Type B pancreatic cell (in vitro differentiated cells): Measurements from ENCODE around the gene HCFC1. TPM values are rescaled to one million over a fixed set of nuclear protein-coding genes. Genes with fewer than 3 reads are reported as not detected.

Source experiments
- DNase-seq: peaks from one replicate; pipeline ENCODE4 v3.0.0; 2021; ENCODE audit warnings: mixed read lengths; ENCODE audit not compliant: unreplicated experiment; ENCODE audit errors: extremely low spot score
- H3K27ac Mint-ChIP-seq: 2 replicates; pipeline ENCODE4 v1.8.0; 2021; ENCODE audit warnings: mild to moderate bottlenecking, mixed read lengths
- H3K27me3 Mint-ChIP-seq: 2 replicates; pipeline ENCODE4 v1.8.0; 2021; ENCODE audit warnings: mixed read lengths
- H3K36me3 Mint-ChIP-seq: 2 replicates; pipeline ENCODE4 v1.8.0; 2021; ENCODE audit warnings: mixed read lengths
- H3K4me1 Mint-ChIP-seq: one replicate; pipeline ENCODE4 v1.8.0; 2021; ENCODE audit warnings: mixed read lengths; ENCODE audit not compliant: unreplicated experiment
- H3K4me3 Mint-ChIP-seq: 2 replicates; pipeline ENCODE4 v1.8.0; 2021; ENCODE audit warnings: mild to moderate bottlenecking, mixed read lengths
- H3K9me3 Mint-ChIP-seq: 2 replicates; pipeline ENCODE4 v1.8.0; 2021; ENCODE audit warnings: mixed read lengths
- total RNA-seq: library from RNA; stranded (reverse); gene quantifications from 2 replicates; pipeline ENCODE4 v1.2.1, GENCODE V29; 2021; ENCODE audit warnings: low replicate concordance
- TF ChIP-seq, protein P1 (sequence below): fragments of 200-600 bp; sonication (generic); conservative IDR thresholded peaks from 2 replicates; pipeline ENCODE4 v1.5.0; 2021; ENCODE audit warnings: antibody characterized with exemption, mild to moderate bottlenecking

The HCFC1 gene
- total RNA-seq, 1 donor from 2014 or later = 98.0 TPM

DNA sequence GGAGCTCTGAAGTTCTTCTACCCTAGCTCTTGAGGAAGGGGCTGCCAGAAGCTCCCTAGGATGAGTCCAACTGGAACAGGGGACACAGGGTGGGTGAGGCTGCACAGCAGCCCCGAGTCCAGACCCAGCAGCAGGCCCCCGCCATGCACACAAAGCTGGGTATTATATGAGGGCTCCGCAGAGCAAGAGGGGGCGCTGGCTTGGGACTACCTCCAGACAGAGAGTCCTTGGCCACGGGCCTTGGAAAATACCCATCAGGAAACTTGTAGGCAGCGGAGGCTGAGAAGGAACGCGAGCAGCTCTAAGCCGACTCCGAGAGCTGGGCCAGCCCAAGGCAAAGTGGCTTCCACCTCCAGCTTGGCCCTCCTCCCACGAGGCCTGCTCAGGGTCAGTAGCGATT is 8.1 kb downstream of the HCFC1 start:
- DNase-seq = no peak
- peaks cover 27% of the 10 kb centered on the region for H3K4me1 Mint-ChIP-seq
- no peak overlapping the region for H3K27ac Mint-ChIP-seq
- H3K9me3 Mint-ChIP-seq = no peaks in the 10 kb centered on the region
- TF ChIP-seq, protein P1, sequence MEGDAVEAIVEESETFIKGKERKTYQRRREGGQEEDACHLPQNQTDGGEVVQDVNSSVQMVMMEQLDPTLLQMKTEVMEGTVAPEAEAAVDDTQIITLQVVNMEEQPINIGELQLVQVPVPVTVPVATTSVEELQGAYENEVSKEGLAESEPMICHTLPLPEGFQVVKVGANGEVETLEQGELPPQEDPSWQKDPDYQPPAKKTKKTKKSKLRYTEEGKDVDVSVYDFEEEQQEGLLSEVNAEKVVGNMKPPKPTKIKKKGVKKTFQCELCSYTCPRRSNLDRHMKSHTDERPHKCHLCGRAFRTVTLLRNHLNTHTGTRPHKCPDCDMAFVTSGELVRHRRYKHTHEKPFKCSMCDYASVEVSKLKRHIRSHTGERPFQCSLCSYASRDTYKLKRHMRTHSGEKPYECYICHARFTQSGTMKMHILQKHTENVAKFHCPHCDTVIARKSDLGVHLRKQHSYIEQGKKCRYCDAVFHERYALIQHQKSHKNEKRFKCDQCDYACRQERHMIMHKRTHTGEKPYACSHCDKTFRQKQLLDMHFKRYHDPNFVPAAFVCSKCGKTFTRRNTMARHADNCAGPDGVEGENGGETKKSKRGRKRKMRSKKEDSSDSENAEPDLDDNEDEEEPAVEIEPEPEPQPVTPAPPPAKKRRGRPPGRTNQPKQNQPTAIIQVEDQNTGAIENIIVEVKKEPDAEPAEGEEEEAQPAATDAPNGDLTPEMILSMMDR = no peak
- H3K27me3 Mint-ChIP-seq = no peaks in the 10 kb centered on the region
- H3K36me3 Mint-ChIP-seq = peaks cover 15% of the 10 kb centered on the region
- H3K4me3 Mint-ChIP-seq = no peak overlapping the region

DNA sequence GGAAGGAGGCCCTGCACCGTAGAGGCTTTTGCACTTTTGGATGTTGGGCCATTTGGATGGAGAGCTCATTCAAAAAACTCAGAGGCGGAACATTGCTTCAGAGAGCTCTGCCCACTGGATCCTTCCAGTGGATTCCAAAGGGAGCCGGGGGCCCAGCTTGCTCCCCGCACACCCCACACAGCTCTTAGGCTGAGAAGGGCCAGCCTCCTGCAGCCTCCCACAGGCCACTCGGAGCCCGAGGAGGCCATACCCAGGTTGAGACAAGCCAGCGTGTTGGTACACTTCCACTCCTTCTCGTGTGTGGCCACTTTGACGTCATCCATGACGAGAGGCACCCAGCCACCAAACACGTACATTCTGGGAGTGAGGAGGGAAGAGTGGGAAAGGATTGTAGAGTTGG is 10.3 kb downstream of the HCFC1 start:
- TF ChIP-seq, protein P1 = no peak
- Mint-ChIP-seq H3K36me3 (peaks cover 7% of the 10 kb centered on the region), H3K9me3 (no peaks in the 10 kb centered on the region), H3K4me1 (peaks cover 5% of the 10 kb centered on the region), H3K4me3 (no peak overlapping the region), H3K27me3 (no peaks in the 10 kb centered on the region), H3K27ac (no peak overlapping the region)
- DNase-seq = no peak

DNA sequence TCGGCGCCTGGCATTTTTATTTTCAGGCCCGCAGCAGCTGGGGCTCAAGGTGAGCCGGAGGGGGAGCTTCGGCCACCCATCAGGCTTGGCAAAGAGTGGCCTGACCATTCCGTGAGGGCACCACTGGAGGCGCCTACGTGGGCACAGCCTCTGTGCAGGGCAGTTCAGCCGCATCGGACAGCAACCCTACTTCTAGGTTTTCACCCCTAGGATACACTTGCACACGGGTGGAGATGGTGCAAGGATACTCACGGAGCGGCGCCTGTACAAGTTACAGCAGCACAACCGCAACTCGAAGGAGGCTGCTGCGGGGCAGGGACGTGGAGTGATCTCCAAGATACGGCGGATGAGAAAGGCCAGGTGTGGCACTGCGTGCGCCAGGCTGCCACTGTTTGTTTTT is 10.8 kb downstream of the HCFC1 start:
- Mint-ChIP-seq H3K4me3 (no peak overlapping the region), H3K27me3 (no peaks in the 10 kb centered on the region), H3K4me1 (no peaks in the 10 kb centered on the region), H3K27ac (no peak overlapping the region), H3K36me3 (peaks cover 7% of the 10 kb centered on the region), H3K9me3 (no peaks in the 10 kb centered on the region)
- DNase-seq = no peak
- TF ChIP-seq, protein P1 = no peak

DNA sequence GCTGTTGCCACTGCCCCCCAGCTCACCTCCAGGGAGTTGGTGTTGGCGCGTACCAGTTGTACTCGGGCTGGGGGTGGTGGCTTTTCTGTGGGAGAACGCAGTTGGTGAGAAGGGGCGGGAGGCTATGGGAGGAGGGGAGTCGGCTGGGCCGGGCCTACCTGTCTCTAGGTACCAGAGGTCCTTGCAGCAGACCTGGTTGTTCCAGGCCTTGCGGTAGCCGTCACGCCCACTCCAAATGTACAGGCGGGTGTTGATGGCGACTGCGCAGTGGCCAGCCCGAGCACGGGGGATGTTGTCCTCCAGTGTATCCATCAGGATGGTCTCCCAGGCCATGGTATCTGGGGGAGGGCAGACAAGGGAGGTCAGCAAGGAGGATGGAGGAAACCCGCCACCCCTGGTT is 11.5 kb downstream of the HCFC1 start:
- TF ChIP-seq, protein P1 = no peak
- H3K36me3 Mint-ChIP-seq = peaks cover 10% of the 10 kb centered on the region
- H3K27me3 Mint-ChIP-seq = no peaks in the 10 kb centered on the region
- H3K4me3 Mint-ChIP-seq = no peak overlapping the region
- no peak overlapping the region for H3K27ac Mint-ChIP-seq
- no peaks in the 10 kb centered on the region for H3K9me3 Mint-ChIP-seq
- H3K4me1 Mint-ChIP-seq = no peaks in the 10 kb centered on the region
- DNase-seq = no peak

DNA sequence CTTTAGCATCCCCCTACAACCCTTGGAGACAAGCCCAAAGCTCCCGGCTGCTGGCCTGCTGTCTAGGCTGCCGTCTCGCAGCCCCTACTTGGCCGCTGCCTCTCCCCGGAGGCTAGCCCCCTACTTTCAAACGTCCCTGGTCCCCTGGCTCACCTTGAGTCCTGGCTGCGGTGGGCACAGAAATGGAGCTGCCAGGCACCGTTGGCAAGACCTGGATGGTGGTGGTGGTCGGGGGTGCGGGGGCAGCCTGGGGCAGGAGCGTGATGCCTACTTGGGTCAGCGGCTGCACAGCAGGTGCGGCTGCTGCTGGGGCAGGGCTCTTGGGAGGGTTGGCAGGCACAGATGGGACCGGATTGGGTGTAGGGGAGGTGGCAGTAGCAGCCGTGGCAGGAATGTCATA is 12.0 kb downstream of the HCFC1 start:
- Mint-ChIP-seq H3K27ac (no peak overlapping the region), H3K4me3 (no peak overlapping the region), H3K9me3 (no peaks in the 10 kb centered on the region), H3K36me3 (peaks cover 11% of the 10 kb centered on the region), H3K4me1 (no peaks in the 10 kb centered on the region), H3K27me3 (no peaks in the 10 kb centered on the region)
- no peak for DNase-seq
- TF ChIP-seq, protein P1 = no peak

DNA sequence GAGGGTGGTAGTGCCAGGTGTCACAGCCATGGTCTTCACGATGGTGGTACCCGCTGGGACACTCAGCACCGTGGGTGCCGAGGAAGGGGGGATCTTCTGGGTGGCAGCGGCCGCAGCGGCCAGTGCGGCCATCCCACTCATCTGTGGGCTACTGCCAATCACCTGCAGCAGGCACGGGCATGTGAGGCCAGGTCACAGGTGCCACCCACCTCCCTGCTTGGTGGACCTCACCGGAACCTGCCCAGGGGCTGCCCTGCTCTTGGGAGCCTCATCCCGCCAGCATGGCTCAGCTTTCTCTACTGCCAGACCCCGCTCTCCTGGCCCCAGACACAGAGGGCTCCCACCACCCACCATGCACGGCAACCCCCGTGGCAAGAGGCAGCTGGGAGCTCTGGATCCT is 13.0 kb downstream of the HCFC1 start:
- peaks cover 11% of the 10 kb centered on the region for H3K36me3 Mint-ChIP-seq
- no peak overlapping the region for H3K4me3 Mint-ChIP-seq
- TF ChIP-seq, protein P1 = no peak
- DNase-seq = no peak
- H3K27me3 Mint-ChIP-seq = no peaks in the 10 kb centered on the region
- no peaks in the 10 kb centered on the region for H3K9me3 Mint-ChIP-seq
- no peak overlapping the region for H3K27ac Mint-ChIP-seq
- H3K4me1 Mint-ChIP-seq = no peaks in the 10 kb centered on the region
